ENCODE measurements around the gene RAB24.

Gene RAB24

DNA sequence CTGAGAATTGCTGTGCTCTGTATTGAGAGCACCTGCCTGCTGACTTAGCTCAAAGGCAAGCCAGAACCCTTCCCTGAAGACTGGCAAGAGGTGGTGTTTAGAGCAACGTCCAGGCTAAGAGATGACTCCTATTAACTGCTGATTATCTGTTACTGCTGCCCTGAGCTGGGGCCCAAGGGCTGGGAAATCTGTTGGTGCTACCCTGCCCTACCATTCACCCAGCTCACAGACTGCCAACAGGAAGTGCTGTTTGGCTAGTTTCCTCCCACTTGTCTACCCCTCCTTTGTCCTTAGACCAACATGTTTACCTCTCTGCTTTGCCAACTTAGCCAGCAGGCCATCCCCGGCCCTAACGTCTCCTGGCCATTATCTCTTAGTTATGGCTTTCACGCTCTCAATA is 6.9 kb downstream of the RAB24 start:
- Histone ChIP-seq H3K9me3 (no peaks in the 10 kb centered on the region), H3K36me3 (peaks cover 37 to 57% (median 51%) of the 10 kb centered on the region in 3 donors), H3K4me1 (peaks cover 0 to 28% (median 9%) of the 10 kb centered on the region in 4 donors), H3K27me3 (no peaks in the 10 kb centered on the region), H3K4me3 (no peak overlapping the region), H3K27ac (no peak overlapping the region)
- TF ChIP-seq, protein P1, sequence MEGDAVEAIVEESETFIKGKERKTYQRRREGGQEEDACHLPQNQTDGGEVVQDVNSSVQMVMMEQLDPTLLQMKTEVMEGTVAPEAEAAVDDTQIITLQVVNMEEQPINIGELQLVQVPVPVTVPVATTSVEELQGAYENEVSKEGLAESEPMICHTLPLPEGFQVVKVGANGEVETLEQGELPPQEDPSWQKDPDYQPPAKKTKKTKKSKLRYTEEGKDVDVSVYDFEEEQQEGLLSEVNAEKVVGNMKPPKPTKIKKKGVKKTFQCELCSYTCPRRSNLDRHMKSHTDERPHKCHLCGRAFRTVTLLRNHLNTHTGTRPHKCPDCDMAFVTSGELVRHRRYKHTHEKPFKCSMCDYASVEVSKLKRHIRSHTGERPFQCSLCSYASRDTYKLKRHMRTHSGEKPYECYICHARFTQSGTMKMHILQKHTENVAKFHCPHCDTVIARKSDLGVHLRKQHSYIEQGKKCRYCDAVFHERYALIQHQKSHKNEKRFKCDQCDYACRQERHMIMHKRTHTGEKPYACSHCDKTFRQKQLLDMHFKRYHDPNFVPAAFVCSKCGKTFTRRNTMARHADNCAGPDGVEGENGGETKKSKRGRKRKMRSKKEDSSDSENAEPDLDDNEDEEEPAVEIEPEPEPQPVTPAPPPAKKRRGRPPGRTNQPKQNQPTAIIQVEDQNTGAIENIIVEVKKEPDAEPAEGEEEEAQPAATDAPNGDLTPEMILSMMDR (IDR thresholded peaks at IDR 0.05): no peak
- no peak for DNase-seq
- intact Hi-C loops (cut with DNase I; ENCODE audit: low total_unique reads): no loop called here

DNA sequence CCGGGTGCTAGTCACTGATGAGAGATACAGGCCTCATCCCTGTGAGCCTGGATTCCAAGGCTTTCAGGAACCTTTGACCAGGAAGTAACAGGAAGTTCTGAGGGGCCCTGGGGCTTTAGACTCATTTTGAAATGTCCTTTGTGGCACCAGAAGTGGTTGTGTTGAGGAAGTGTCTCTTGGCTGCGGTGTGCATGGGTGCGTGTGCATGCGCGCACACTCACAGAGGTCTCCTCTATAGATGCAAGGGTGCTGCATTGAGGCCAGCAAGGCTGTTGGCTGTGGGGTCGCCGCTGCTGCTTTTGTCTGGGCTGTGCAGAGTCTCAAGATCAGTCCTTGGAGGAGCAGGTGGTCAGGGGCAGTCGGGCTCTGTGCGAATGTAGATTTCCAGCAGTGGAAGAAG is 7.6 kb downstream of the RAB24 start:
- Histone ChIP-seq H3K36me3 (peaks cover 40 to 62% (median 58%) of the 10 kb centered on the region in 3 donors), H3K9me3 (no peaks in the 10 kb centered on the region), H3K4me1 (peaks cover 0 to 21% (median 5%) of the 10 kb centered on the region in 4 donors), H3K27ac (no peak overlapping the region), H3K4me3 (no peak overlapping the region), H3K27me3 (no peaks in the 10 kb centered on the region)
- no peak for DNase-seq
- intact Hi-C loops (cut with DNase I; ENCODE audit: low total_unique reads): no loop called here
- TF ChIP-seq, protein P1 (IDR thresholded peaks at IDR 0.05): no peak

DNA sequence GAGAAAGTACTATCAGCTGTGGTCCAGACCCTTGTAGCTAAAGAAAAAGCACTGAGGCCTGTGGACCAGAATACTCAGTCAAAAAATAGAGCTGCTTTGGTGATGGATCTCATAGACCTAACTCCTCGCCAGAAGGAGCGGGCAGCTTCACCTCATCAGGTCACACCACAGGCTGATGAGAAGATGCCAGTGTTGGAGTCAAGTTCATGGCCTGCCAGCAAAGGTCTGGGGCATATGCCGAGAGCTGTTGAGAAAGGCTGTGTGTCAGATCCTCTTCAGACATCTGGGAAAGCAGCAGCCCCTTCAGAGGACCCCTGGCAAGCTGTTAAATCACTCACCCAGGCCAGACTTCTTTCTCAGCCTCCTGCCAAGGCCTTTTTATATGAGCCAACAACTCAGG is 8.9 kb downstream of the RAB24 start:
- no peak for DNase-seq
- H3K27ac ChIP-seq: no peak overlapping the region
- H3K27me3 ChIP-seq: no peaks in the 10 kb centered on the region
- H3K4me1 ChIP-seq: peaks cover 0 to 8% (median 0%) of the 10 kb centered on the region in 4 donors
- TF ChIP-seq, protein P1 (IDR thresholded peaks at IDR 0.05): no peak
- no peak overlapping the region for H3K4me3 ChIP-seq
- intact Hi-C loops (cut with DNase I; ENCODE audit: low total_unique reads): no loop called here
- H3K36me3 ChIP-seq: peaks cover 40 to 70% (median 65%) of the 10 kb centered on the region in 3 donors
- H3K9me3 ChIP-seq: no peaks in the 10 kb centered on the region

DNA sequence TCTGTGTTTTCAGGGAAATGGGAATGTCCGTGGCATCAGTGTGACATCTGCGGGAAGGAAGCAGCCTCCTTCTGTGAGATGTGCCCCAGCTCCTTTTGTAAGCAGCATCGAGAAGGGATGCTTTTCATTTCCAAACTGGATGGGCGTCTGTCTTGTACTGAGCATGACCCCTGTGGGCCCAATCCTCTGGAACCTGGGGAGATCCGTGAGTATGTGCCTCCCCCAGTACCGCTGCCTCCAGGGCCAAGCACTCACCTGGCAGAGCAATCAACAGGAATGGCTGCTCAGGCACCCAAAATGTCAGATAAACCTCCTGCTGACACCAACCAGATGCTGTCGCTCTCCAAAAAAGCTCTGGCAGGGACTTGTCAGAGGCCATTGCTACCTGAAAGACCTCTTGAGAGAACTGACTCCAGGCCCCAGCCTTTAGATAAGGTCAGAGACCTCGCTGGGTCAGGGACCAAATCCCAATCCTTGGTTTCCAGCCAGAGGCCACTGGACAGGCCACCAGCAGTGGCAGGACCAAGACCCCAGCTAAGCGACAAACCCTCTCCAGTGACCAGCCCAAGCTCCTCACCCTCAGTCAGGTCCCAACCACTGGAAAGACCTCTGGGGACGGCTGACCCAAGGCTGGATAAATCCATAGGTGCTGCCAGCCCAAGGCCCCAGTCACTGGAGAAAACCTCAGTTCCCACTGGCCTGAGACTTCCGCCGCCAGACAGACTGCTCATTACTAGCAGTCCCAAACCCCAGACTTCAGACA is 9.5 kb downstream of the RAB24 start:
- intact Hi-C loops (cut with DNase I; ENCODE audit: low total_unique reads): no loop called here
- no peaks in the 10 kb centered on the region for H3K27me3 ChIP-seq
- H3K27ac ChIP-seq: no peak overlapping the region
- H3K4me3 ChIP-seq: no peak overlapping the region
- DNase-seq: no peak
- TF ChIP-seq, protein P1 (IDR thresholded peaks at IDR 0.05): no peak
- no peaks in the 10 kb centered on the region for H3K9me3 ChIP-seq
- H3K4me1 ChIP-seq: peaks cover 0 to 6% (median 0%) of the 10 kb centered on the region in 4 donors
- peaks cover 44 to 77% (median 71%) of the 10 kb centered on the region in 3 donors for H3K36me3 ChIP-seq

DNA sequence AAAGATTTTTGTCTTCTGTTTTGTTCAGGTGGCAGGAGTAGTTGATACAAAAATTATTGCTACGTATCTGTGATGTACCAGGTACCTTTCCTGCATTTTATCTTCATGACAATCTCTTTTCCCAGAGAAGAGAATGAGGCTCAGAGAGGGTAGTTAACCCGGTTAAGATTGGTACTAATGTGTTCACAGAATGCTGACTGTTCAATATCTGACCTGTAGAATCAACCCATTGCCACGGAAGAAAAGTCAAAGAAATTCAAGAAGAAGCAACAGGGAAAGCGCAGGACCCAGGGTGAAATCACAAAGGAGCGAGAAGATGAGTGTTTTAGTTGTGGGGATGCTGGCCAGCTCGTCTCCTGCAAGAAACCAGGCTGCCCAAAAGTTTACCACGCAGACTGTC is 11.8 kb downstream of the RAB24 start:
- DNase-seq: no peak
- intact Hi-C loops (cut with DNase I; ENCODE audit: low total_unique reads): no loop called here
- Histone ChIP-seq H3K27ac (no peak overlapping the region), H3K27me3 (no peaks in the 10 kb centered on the region), H3K4me1 (peaks cover 0 to 6% (median 0%) of the 10 kb centered on the region in 4 donors), H3K4me3 (no peak overlapping the region), H3K36me3 (peaks cover 65 to 92% (median 91%) of the 10 kb centered on the region in 3 donors), H3K9me3 (no peaks in the 10 kb centered on the region)
- TF ChIP-seq, protein P1 (IDR thresholded peaks at IDR 0.05): no peak
